GM12892 (cell line): ENCODE results near the gene TMEM238L.
A peak's percentile ranks its signal among the peaks of the same experiment; 100 is the strongest.

ENCODE experiments used
- DNase-seq: peaks from one replicate; pipeline ENCODE4 v3.0.0; 2011; ENCODE audit not compliant: insufficient read length
- FAIRE-seq: peaks from 2 replicates; lab custom pipeline; 2011; peaks lifted over from hg19 to GRCh38; lab: Jason Lieb, UNC
- POLR2A ChIP-seq: IDR thresholded peaks from 2 replicates; pipeline ENCODE4 v1.6.1; 2011; ENCODE audit warnings: low read depth, low read length, control low read depth
- POLR2AphosphoS5 ChIP-seq: IDR thresholded peaks from 2 replicates; pipeline ENCODE4 v1.6.1; 2011; ENCODE audit warnings: low read depth, low read length, control low read depth
- TAF1 ChIP-seq: IDR thresholded peaks from 2 replicates; pipeline ENCODE4 v1.6.1; 2011; ENCODE audit warnings: low read depth, mild to moderate bottlenecking, control low read depth, low read length, borderline replicate concordance

Gene TMEM238L

GRCh38 chr17:10769840-10770239, 34.1 kb downstream of the TMEM238L start:
- TF ChIP-seq TAF1 (no peak), POLR2A (no peak), POLR2AphosphoS5 (no peak)
- FAIRE-seq (no peak), DNase-seq (no peak)

DNA sequence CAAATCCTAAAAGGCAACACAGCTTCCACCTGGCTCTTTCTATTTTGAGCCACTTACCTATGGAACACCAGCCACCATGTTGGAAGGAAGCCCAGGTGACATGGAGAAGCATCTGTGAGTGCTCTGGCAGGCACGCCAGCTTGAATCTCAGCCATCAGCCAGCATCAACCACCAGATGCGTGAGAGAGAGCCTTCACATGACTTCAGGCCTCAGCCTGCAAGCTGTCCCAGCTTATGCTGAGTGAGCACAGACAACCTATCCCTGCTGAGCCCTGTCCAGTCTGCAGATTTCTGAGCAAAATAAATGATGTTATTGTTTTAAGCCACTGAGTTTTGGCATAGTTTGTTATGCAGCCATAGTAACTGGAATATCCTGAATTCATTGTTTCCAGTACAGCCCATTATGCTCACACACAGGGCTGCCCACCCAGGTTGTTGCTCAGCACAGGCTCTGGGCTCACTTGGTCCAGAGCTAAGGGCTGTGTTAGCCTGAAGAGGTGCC, 35.1 kb downstream of the TMEM238L start:
- FAIRE-seq, result no peak
- no peak for TF ChIP-seq POLR2AphosphoS5
- no peak for TF ChIP-seq POLR2A
- TF ChIP-seq TAF1, result no peak
- no peak for DNase-seq

DNA sequence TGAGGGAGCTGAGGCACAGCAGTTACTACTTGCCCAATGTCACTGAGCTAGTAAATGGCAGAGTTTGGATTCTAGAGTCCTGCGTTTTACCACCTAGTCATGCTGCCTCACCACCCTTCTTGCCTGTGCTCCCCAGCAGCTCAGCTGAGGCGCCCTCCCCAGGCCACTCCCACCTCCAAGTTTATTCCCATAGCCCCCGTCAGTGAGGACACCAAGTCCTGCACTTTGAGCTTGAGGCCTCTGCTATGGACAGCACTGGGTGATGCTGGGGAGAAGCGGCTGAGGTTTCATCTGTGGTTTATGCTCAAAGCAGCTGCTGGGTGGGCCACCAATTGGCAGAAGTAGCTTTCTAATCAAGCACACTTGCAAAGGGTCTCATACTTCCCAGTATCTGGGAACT, 36.7 kb downstream of the TMEM238L start:
- FAIRE-seq (no peak), DNase-seq (no peak)
- TF ChIP-seq TAF1 (no peak), POLR2AphosphoS5 (no peak), POLR2A (no peak)

GRCh38 chr17:10762037-10762436, 41.9 kb downstream of the TMEM238L start:
- FAIRE-seq, result no peak
- TF ChIP-seq POLR2AphosphoS5, result no peak
- TF ChIP-seq POLR2A, result no peak
- no peak for TF ChIP-seq TAF1

DNA sequence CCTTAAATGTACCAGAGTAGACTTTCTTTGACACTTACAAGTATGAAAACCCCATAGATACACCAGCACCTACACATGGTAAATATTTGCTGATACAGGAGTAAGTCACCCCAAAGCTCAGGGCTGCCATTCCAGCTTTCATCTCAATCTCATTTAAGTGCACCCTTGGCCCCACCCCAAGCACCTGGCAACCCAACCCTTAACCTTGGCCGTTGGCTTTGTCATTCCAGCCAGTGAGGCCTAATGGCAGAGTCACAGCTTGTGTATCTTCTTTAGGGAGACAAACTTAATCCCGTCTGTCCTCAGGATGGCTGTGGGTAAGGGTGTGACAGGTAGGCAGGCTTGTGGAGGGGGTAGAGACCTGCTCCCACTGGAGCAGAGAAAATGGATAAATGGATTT, 42.6 kb downstream of the TMEM238L start:
- no peak for TF ChIP-seq POLR2AphosphoS5
- TF ChIP-seq TAF1, result no peak
- TF ChIP-seq POLR2A, result no peak
- no peak for DNase-seq
- FAIRE-seq, result no peak

More at GRCh38 chr17:10762037-10762436, 41.9 kb downstream of the TMEM238L start:
- no peak for DNase-seq

GRCh38 chr17:10758062-10758461, 45.8 kb downstream of the TMEM238L start:
- FAIRE-seq (peak; percentile 21), DNase-seq (no peak)
- TF ChIP-seq POLR2A (no peak), POLR2AphosphoS5 (no peak), TAF1 (no peak)

DNA sequence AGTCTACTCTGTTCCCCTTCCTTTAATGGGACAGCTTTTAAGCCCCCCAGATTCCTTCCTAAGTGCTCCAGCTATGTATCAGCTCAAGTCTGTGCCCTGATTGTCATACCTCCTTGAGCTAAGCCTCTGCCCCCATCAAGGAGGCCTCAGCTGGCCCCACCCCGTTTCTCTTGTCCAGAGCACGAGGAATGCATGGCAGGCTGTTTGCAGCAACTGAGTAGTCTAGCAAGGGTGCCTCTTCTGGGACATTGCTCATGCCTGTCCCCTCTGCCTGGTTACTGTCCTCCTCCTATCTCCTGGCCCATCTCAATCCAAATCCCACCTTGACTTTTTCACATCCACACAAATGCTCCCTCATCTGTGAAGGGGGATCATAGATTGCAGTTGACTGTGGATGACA, 46.3 kb downstream of the TMEM238L start:
- no peak for DNase-seq
- no peak for FAIRE-seq
- TF ChIP-seq POLR2A (no peak), POLR2AphosphoS5 (no peak), TAF1 (no peak)

- FAIRE-seq, result no peak
- no peak for DNase-seq
- TF ChIP-seq POLR2AphosphoS5 (no peak), TAF1 (no peak), POLR2A (no peak)
Observed at GRCh38 chr17:10757067-10757466, 46.8 kb downstream of the TMEM238L start.

- no peak for TF ChIP-seq POLR2AphosphoS5
- no peak for TF ChIP-seq TAF1
- TF ChIP-seq POLR2A, result no peak
- DNase-seq (no peak), FAIRE-seq (no peak)
Observed at GRCh38 chr17:10756619-10757018, 47.3 kb downstream of the TMEM238L start.

DNA sequence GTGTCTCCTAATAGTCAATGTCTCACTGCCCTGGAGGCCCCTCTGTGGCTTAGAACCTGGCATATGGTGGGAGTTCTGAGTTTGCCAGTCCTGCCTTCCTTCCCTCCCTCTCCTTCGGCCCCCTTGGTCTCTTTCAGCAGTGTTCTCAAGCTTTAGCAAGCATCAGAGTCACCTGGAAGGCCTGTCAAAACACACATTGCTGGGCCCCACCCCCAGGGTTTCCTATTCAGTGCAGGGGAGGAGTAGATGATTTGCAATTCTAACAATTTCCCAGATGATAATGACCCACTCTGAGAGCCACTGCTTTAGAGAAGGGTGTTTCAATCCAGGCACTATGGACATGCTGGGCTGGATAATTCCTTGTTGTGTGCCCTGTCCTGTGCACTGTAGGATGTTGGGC, 47.7 kb downstream of the TMEM238L start:
- TF ChIP-seq TAF1 (no peak), POLR2A (no peak), POLR2AphosphoS5 (no peak)
- DNase-seq (no peak), FAIRE-seq (no peak)

DNA sequence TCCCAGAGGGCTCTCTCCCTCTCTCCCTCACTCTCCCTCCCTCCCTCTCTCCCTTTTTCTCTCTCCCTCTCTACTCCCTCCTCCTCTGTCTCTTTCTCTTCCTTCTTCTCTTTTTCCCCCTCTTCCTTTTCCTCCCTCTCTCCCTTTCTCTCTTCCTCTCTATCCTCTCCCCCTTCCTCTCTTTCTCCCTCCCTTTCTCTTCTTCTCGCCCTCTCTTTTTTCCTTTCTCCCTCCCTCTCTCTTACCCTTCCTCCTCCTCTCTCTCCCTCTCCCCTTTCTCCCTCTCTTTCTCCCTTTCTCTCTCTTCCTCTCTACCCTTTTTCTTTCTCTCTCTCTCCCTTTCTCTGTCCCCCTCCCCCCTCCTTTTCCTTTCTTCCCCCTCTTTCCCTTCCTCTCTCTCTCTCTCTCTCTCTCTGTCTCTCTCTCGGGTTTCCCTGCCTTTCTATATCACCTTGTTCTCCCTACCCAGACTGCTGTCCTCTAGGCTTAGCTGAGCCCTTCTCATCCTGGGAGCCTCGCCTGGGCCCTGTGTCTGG, 48.2 kb downstream of the TMEM238L start:
- TF ChIP-seq TAF1 (no peak), POLR2AphosphoS5 (no peak), POLR2A (no peak)
- FAIRE-seq, result no peak
- no peak for DNase-seq

DNA sequence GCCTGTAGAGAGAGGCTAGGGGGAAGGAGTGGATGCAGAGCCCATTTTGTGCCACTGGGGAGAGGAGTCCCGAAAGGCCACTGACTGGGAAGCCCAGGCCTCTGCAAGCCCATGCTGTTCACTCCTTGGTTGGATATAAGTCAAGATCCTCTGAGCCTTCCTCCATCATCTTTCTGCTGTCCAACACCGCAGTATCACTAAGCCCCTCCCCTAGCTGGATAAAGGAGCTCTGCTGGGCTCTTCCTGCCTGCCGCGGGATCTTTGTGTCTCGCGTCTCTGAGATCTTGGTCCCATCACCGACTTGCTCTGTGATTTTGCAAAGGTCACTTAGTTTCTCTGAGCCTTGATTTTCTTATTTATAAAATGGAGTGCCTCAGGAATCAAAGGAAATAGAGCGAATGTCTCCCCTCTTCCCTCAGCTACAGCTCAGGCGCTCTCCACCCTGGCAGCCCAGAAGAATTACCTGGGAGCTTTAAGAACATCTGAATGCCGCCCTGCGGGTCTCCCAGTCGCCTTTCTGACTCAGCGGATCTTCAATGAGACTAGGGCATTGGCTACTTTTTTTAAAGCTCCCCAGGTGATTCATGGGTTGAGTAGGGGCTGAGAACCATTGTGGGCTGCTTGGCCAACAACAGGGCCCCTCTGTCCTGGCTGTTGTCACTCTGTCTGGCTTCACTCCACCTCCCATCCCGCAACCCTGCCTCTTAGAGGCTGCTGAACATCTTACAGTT, 48.9 kb downstream of the TMEM238L start:
- FAIRE-seq (no peak), DNase-seq (no peak)
- TF ChIP-seq TAF1 (no peak), POLR2A (no peak), POLR2AphosphoS5 (no peak)
